ENCODE measurements around the gene NDUFB10. TPM values are rescaled to one million over a fixed set of nuclear protein-coding genes. Genes with fewer than 3 reads are reported as not detected.
"Not testable (repeated sequence)": the region's sequence is repeated elsewhere in the genome, so short reads cannot be mapped to it uniquely, and the experiment has no call there.

The NDUFB10 gene
- total RNA-seq, 4 donors from 2014 or later: 157 to 196 (median 174) TPM

DNA sequence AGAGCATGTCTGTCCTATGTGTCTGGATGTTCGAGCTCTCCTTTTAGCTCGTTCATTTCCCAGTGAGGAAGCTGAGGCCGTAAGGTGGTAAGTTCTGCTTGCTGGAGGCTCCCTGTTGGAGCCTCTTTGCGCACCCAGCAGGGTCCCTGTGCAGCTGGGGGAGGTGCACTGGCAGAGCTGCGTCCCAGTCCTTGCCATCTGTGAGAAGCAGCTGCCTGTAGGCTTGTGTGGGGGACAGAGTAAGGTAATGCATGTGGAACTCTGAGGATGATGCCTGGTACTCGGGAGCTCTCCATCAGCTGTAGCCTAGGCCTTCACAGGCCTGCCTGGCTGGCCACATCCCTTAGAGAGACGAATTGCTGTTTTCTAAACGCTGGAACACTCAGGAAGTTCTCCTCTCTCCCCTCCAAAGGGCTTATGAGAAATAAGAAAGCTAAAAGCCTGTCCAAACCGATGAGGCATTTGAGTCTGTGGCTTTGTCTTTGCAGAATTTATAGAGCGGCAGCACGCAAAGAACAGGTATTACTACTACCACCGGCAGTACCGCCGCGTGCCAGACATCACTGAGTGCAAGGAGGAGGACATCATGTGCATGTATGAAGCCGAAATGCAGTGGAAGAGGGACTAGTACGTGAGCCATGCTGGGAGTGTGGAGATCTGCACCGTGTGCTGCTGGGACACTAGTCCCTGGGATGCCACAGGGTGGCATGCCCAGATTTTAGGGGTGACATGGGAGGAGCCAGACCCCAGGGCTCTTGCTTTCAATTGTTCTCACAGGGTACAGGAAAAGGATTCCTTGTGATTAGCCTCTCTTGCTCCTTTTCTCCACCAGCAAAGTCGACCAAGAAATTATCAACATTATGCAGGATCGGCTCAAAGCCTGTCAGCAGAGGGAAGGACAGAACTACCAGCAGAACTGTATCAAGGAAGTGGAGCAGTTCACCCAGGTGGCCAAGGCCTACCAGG lies 1.6 kb downstream of the NDUFB10 start:
- Histone ChIP-seq H3K4me1 (peaks cover 50% of the 10 kb centered on the region), H3K4me3 (peak overlapping the region; percentile 70), H3K9me3 (no peaks in the 10 kb centered on the region), H3K36me3 (peaks cover 23% of the 10 kb centered on the region), H3K27ac (no peak overlapping the region), H3K27me3 (no peaks in the 10 kb centered on the region)
- WGBS: 43% methylated on average over 17 of the region's 20 CpGs
- TF ChIP-seq, protein P1, sequence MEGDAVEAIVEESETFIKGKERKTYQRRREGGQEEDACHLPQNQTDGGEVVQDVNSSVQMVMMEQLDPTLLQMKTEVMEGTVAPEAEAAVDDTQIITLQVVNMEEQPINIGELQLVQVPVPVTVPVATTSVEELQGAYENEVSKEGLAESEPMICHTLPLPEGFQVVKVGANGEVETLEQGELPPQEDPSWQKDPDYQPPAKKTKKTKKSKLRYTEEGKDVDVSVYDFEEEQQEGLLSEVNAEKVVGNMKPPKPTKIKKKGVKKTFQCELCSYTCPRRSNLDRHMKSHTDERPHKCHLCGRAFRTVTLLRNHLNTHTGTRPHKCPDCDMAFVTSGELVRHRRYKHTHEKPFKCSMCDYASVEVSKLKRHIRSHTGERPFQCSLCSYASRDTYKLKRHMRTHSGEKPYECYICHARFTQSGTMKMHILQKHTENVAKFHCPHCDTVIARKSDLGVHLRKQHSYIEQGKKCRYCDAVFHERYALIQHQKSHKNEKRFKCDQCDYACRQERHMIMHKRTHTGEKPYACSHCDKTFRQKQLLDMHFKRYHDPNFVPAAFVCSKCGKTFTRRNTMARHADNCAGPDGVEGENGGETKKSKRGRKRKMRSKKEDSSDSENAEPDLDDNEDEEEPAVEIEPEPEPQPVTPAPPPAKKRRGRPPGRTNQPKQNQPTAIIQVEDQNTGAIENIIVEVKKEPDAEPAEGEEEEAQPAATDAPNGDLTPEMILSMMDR (IDR thresholded peaks at IDR 0.05): no peak
- TF ChIP-seq EP300 (IDR thresholded peaks at IDR 0.05): no peak
- TF ChIP-seq POLR2A (IDR thresholded peaks at IDR 0.05): no peak
- TF ChIP-seq POLR2AphosphoS5 (IDR thresholded peaks at IDR 0.05): no peak
- no peak for DNase-seq (ENCODE audit: low spot score in 2 of 2)

- H3K4me1 ChIP-seq: peaks cover 53% of the 10 kb centered on the region
- WGBS: 63% methylated on average over 5 of the region's 6 CpGs
- no peaks in the 10 kb centered on the region for H3K9me3 ChIP-seq
- TF ChIP-seq EP300 (IDR thresholded peaks at IDR 0.05): no peak
- TF ChIP-seq POLR2AphosphoS5 (IDR thresholded peaks at IDR 0.05): no peak
- TF ChIP-seq POLR2A (IDR thresholded peaks at IDR 0.05): no peak
- TF ChIP-seq, protein P1 (IDR thresholded peaks at IDR 0.05): no peak
- no peak for DNase-seq (ENCODE audit: low spot score in 2 of 2)
- no peaks in the 10 kb centered on the region for H3K27me3 ChIP-seq
- H3K36me3 ChIP-seq: peaks cover 23% of the 10 kb centered on the region
- no peak overlapping the region for H3K4me3 ChIP-seq
- H3K27ac ChIP-seq: no peak overlapping the region
These were observed 2.3 kb downstream of the NDUFB10 start for GRCh38 chr16:1961651-1962067.

DNA sequence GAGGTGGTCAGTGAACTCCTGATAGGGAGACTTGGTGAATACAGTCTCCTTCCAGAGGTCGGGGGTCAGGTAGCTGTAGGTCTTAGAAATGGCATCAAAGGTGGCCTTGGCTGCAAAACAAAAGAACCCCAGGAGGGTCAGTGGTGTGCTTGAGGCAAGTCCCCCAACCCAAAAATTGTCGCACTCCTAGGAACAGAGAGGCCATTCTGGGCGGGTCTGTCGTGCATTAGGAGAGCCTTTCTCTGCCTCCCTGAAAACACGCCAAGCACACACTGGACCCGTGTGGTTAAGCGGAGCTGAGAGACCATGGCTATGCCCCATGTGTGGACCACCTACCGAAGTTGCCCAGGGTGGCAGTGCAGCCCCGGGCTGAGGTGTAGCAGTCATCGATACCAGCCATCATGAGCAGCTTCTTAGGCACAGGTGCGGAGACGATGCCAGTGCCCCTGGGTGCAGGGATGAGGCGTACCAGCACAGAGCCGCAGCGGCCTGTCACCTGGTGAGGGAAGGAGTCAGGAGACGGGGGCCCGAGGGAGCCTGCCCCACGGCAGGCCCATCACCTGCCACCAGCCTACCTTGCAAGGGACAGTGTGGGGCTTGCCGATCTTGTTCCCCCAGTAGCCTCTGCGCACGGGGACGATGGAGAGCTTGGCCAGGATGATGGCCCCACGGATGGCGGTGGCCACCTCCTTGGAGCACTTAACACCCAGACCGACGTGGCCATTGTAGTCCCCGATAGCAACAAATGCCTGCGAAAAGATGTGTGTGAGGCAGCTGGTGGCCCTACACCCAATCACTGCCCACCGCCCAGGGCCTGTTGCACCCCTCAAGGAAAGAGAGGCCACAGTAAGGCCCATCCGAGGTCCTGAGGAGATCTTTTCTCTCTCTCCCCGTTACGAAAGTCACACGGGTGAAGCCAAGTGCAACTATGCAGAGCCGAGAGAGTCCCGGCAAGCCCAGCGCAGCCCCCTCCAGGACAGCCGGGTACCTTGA lies 3.1 kb downstream of the NDUFB10 start:
- peaks cover 53% of the 10 kb centered on the region for H3K4me1 ChIP-seq
- not testable (repeated sequence) for DNase-seq (ENCODE audit: low spot score in 2 of 2); H3K9me3 ChIP-seq; H3K27me3 ChIP-seq; H3K27ac ChIP-seq
- WGBS: 90% methylated on average over 28 of the region's 37 CpGs
- peaks cover 23% of the 10 kb centered on the region for H3K36me3 ChIP-seq
- peak overlapping the region; percentile 7 for H3K4me3 ChIP-seq

DNA sequence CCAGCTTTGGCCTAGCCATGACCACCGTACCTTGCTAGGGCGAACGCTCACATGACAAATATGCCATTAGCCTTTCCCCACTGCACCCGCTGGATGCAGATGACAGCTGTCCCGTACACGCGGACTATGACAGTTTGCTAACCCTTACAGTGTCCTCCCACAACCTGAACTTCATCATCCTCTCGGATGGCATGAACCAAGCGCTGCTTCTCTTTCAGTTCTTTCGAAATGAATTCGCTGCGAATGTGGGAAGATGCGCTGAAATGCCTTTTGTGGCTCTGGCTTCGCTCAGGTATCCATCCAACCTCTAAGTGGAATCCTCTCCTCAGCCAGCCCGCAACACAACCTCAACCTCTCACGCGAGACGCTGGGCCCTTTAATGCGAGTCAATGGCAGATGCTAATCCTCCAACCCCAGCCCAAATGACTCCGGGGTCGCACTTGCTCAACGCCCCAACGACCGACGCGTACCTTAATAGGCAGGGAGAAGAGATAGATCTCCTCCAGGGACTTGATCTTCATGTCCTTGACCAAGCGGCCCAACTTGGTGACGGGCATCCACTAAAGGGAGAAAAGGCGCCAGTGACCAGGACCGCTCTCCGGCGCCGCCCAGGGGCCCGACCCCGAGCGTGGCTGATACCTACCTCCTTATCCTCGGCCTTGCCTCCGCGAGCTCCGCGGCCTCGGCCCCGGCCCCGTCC lies 4.6 kb downstream of the NDUFB10 start:
- Histone ChIP-seq H3K36me3 (peaks cover 23% of the 10 kb centered on the region), H3K4me3 (peak overlapping the region; percentile 98), H3K27ac (peak overlapping the region; percentile 96), H3K9me3 (no peaks in the 10 kb centered on the region), H3K27me3 (no peaks in the 10 kb centered on the region), H3K4me1 (peaks cover 49% of the 10 kb centered on the region)
- TF ChIP-seq, protein P1 (IDR thresholded peaks at IDR 0.05): no peak
- no peak for TF ChIP-seq POLR2A (IDR thresholded peaks at IDR 0.05)
- no peak for TF ChIP-seq POLR2AphosphoS5 (IDR thresholded peaks at IDR 0.05)
- no peak for TF ChIP-seq EP300 (IDR thresholded peaks at IDR 0.05)
- 26% methylated on average over 25 of the region's 44 CpGs for WGBS
- DNase-seq (ENCODE audit: low spot score in 2 of 2): no peak
